VCaP (cell line): ENCODE results near the gene TVP23A.

Experiments used
- H3K27ac ChIP-seq: fragments of 450-650 bp; 2 replicates; pipeline ENCODE4 v1.5.1; 2017
- TF ChIP-seq, protein P1 (sequence below): fragments of 450-650 bp; conservative IDR thresholded peaks from 2 replicates; pipeline ENCODE4 v1.5.1; 2017; ENCODE audit warnings: mild to moderate bottlenecking, moderate library complexity

The TVP23A gene

DNA sequence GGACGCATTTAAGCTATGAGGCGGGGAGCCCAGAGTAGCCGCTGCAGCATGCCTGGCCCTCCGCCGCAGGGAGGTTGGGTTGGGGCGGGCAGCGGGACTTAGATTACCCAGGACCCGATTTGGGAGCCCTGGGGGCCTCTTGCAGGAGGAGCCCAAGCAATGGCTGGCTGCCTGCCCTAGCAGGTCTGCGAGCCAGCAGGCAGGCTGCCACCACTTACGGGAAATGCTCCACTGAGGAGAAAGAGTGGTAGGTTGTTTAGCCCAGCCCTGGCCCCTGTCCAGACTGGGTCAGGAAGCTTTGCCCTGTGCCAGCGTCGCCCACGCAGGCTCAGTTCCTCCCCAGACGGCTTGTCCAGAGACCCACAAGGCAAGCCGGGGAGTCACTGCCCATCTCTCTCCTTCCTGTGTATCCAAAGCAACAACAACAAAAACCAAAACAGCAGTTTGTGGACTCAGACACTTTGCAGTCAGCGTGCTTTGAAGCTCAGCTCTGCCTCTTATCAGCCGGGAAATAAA lies 10.3 kb upstream of the TVP23A start:
- TF ChIP-seq, protein P1, sequence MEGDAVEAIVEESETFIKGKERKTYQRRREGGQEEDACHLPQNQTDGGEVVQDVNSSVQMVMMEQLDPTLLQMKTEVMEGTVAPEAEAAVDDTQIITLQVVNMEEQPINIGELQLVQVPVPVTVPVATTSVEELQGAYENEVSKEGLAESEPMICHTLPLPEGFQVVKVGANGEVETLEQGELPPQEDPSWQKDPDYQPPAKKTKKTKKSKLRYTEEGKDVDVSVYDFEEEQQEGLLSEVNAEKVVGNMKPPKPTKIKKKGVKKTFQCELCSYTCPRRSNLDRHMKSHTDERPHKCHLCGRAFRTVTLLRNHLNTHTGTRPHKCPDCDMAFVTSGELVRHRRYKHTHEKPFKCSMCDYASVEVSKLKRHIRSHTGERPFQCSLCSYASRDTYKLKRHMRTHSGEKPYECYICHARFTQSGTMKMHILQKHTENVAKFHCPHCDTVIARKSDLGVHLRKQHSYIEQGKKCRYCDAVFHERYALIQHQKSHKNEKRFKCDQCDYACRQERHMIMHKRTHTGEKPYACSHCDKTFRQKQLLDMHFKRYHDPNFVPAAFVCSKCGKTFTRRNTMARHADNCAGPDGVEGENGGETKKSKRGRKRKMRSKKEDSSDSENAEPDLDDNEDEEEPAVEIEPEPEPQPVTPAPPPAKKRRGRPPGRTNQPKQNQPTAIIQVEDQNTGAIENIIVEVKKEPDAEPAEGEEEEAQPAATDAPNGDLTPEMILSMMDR = no peak
- peak overlapping the region; percentile 70 for H3K27ac ChIP-seq

DNA sequence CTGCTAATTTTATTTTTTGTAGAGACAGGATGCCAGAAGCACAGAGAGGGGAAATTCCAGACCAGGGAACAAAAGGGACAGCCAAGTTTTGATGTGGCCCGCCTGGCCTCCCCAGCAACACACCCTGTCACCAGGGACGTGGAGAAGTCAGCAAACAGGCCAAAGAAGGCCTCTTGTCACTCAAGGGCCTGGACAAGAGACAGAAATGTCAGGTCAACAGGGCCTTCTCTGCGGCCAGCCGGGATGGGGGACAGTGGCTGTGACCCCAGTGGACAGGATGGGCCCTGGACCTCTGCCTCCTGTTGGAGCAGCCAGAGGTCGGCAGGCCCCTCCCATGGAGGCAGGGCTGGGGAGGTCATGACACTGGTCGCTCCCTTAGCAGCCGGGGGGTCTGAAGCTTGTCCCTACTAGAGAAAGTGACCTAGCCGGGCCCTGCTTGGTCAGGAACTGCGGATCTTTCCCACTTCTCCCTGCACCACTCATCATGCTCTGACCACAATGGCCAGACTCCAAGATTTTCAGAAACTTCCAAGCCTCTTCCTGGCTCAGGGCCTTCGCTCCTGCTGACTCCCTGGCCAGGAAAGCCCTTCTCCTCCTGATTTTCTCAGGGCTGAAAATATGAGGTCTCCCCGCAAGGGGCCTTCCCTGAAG lies 9.2 kb upstream of the TVP23A start:
- TF ChIP-seq, protein P1 = no peak
- peak overlapping the region; percentile 70 for H3K27ac ChIP-seq

DNA sequence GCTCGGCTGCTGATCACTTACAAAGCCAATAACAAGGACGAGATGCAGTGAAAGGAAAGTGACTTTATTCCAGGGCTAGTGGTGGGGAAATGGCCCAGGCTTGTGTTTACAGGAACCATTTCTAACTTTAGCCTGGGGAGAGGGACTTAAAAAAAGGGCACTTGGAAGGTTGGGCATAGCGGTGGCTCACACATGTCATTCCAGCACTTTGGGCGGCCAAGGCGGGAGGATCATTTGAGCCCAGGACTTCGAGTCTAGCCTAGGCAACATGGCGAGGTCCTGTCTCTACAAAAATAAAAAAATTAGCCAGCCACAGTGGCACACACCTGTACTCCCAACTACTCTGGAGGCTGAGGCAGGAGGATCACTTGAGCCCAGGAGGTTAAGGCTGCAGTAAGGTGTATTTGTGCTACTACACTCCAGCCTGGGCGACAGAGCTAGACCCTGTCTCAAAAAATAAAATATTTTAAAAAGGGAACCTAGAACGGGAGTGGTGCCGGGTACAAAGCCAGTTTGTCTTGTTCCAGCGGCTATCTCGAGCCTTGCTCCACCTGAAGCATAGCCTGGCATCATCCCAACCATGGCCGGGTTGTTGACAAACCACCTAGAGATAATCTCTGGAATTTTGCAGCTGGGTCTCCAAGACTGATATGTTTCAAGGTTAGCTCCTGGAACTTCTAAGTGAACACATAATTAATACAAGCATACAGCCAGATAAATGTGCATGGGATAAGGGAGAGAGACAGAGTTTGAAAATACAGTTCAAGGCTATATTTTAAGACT lies 5.7 kb upstream of the TVP23A start:
- TF ChIP-seq, protein P1 = no peak
- H3K27ac ChIP-seq = peak overlapping the region; percentile 70

DNA sequence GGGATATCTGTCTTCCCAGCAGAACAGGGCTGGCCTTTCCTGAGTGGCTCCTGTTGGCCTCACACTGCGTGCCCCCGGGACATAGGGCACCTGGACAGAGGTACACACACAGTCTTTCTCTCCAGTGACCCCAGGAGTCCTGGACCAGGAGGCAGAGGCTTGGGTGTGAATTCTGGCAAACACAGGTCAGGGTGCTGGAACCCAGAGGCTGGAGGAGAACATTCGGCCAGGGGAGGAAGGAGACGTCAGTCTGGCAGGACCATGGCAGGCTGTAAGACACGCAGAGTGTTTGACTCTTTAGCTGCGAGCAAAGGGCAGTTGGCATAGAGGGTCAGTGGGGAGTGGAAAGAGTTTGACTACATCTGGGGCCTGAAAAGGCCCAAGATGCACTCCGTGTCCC lies 4.1 kb upstream of the TVP23A start:
- TF ChIP-seq, protein P1 = no peak

DNA sequence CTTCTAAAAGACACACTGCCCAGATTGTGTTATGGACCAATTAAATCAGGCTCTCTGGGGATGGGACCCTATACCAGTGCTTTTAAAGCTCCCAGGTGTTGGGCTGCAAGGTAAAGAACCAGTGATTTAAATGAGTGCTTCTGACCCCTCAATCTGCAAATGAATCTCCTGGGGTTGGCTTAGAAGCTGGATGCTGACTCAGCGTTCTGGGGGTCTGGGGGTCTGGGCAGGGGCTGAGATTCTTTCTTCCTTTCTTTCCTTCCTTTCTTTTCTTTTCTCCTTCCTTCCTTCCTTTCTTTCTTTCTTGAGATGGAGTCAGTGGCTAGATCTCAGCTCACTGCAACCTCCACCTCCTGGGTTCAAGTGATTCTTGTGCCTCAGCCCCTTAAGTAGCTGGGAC lies 2.0 kb upstream of the TVP23A start:
- TF ChIP-seq, protein P1 = no peak

More for the DNA sequence above, 4.1 kb upstream of the TVP23A start:
- no peak overlapping the region for H3K27ac ChIP-seq

DNA sequence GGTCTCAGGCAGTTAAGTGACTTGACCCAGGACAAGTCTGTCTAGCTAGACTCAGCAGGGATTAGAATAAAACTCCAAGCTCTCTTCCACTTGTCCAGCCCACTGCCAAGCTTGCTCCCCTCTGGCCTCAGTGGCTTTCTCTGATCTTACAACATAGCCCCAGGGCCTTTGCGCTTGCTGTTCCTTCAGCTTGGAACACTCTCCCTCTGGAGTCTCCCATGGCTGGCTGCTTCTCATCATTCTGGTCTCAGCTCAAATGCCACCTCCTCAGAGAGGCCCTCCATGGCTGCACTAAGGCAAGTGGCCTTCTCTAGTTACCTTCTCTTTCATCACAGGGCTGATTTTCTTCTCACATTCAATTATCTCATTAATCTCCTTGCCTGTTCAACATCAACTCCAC lies 1.1 kb downstream of the TVP23A start:
- H3K27ac ChIP-seq = no peak overlapping the region
- TF ChIP-seq, protein P1 = no peak

More for the DNA sequence above, 2.0 kb upstream of the TVP23A start:
- no peak overlapping the region for H3K27ac ChIP-seq

DNA sequence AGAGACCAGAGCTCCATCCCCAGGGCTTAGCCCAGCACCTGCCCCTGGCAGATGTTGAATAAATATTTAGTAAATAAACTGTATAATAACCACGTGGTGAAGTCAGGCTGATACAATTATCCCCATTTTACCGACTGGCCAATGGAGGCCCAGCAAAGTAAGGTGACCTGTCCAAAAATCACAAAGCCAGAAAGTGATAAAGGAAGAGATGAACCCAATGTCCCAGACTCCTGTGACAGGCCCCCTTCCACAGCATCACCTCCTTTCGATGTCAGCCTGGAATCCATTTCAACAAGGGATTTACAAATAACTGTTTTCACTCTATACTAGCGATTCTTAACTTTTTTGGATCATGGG lies 5.5 kb downstream of the TVP23A start:
- H3K27ac ChIP-seq = no peak overlapping the region
- TF ChIP-seq, protein P1 = no peak
